Ovary (tissue), 9 donors: ENCODE data around the gene UNC93A. TPM values are rescaled to one million over a fixed set of nuclear protein-coding genes. Genes with fewer than 3 reads are reported as not detected.
"Not testable (repeated sequence)": the region's sequence is repeated elsewhere in the genome, so short reads cannot be mapped to it uniquely, and the experiment has no call there.

Experiments
- DNase-seq, 5 donors: peaks; one replicate each; pipeline ENCODE4 v3.0.0-alpha.2; 2019 to 2020
- H3K27ac ChIP-seq, 2 donors: fragments of 200-600 bp; one replicate each; pipeline versions ENCODE4 v1.5.1 to v1.8.0; 2019 to 2022
- H3K27me3 ChIP-seq: fragments of 200-600 bp; one replicate; pipeline ENCODE4 v1.8.0; 2022
- H3K36me3 ChIP-seq: fragments of 200-600 bp; sonication (generic); one replicate; pipeline ENCODE4 v1.5.1; 2019
- H3K4me1 ChIP-seq: one replicate; pipeline ENCODE4 v1.8.1; 2013; ENCODE audit warnings: mild to moderate bottlenecking, moderate library complexity; ENCODE audit not compliant: insufficient read depth
- H3K4me3 ChIP-seq: fragments of 200-600 bp; sonication (generic); one replicate; pipeline ENCODE4 v1.5.1; 2017
- H3K9me3 ChIP-seq, 2 donors: fragments of 200-600 bp in 1 of 2; sonication (generic) in 1 of 2; one replicate each; pipeline versions ENCODE4 v1.5.1 to v1.8.1; 2013 to 2019; ENCODE audit warnings: mild to moderate bottlenecking in 1 of 2, moderate library complexity in 1 of 2
- CTCF ChIP-seq, 3 donors: fragments of 450-650 bp in 2 of 3; fragments of 200-600 bp in 1 of 3; IDR thresholded peaks; one replicate each; pipeline versions ENCODE4 v1.5.1 to v1.8.0; 2016 to 2022; ENCODE audit warnings: antibody characterized with exemption in 3 of 3, mild to moderate bottlenecking in 1 of 3
- EP300 ChIP-seq: sonication (generic); formaldehyde crosslinking; IDR thresholded peaks from one replicate; pipeline ENCODE4 v1.6.1; 2017; ENCODE audit warnings: antibody characterized with exemption
- POLR2A ChIP-seq: fragments of 450-650 bp; IDR thresholded peaks from one replicate; pipeline ENCODE4 v1.6.1; 2017; ENCODE audit warnings: antibody characterized with exemption, mild to moderate bottlenecking, moderate library complexity
- WGBS, 3 donors: extraction: QIAGEN DNeasy Blood & Tissue Kit in 1 of 3; methylation state at CpG; one replicate each; pipeline versions ENCODE4 v1.1.5 to v1.1.7; 2013 to 2017; 5-methylcytosine and 5-hydroxymethylcytosine counted together
- intact Hi-C, 4 donors: fragments of 100-400 bp; cut with DNase I; formaldehyde crosslinking; loops; one replicate each; pipeline versions ENCODE4 v1.11.0 to v1.15.1; 2022 to 2023
- polyA plus RNA-seq, 2 donors: library from polyadenylated mRNA; stranded (reverse); fragments of 200-250 nt in 1 of 2; fragments of 350-450 nt in 1 of 2; fragmentation: Illumina TruSeq in 1 of 2; extraction: RNeasy Lipid Tissue Mini Kit (QIAGEN cat#74804) in 1 of 2; gene quantifications; one replicate each; pipeline ENCODE4 v1.2.3, GENCODE V29; 2013 to 2014
- total RNA-seq, 7 donors: library from RNA; depleted of rRNA in 2 of 7; stranded (reverse); fragments of >200 nt in 2 of 7; fragmentation: NEBNext Ultra II Directional in 3 of 7; extraction: Animal tissue kit (Norgen Biotek cat#: 25700) in 3 of 7; gene quantifications; one replicate each; pipeline versions ENCODE4 v1.1.0 to v1.2.4, GENCODE V29; 2016 to 2023
- donor health status: DM: no; HTN: no; CAD: no; lungs with moderate emphysema.
- donor health status: DM: no; HTN: no; CAD: no.
- donor health status: Bipolar disorder and iron deficiency.
- donor health status: DM: yes; HTN: yes; CAD: no.
- donor health status: DM: no; HTN: no; CAD: no.
- donor health status: DM: yes; HTN: yes; CAD: no.

UNC93A gene
- total and polyA plus RNA-seq, 9 donors, result 0.41 to 0.92 (median 0.42) TPM; not detected in 6

GRCh38 chr6:167351656-167352345 lies 60.7 kb downstream of the UNC93A start:
- Histone ChIP-seq H3K27me3 (no peaks in the 10 kb centered on the region), H3K36me3 (no peaks in the 10 kb centered on the region), H3K4me3 (no peak overlapping the region), H3K9me3 (peaks cover 0 to 2% of the 10 kb centered on the region in 2 donors), H3K4me1 (no peaks in the 10 kb centered on the region), H3K27ac (no peak overlapping the region)
- intact Hi-C loops, result no loop called here
- no peak for TF ChIP-seq CTCF (IDR thresholded peaks at IDR 0.05)
- no peak for TF ChIP-seq POLR2A
- no peak for TF ChIP-seq EP300
- 44 to 56% (median 53%) methylated on average over 13 of the region's 13 CpGs for WGBS, 3 donors
- DNase-seq, result no peak

- Histone ChIP-seq H3K27ac (no peak overlapping the region), H3K27me3 (no peaks in the 10 kb centered on the region), H3K9me3 (peaks cover 0 to 2% of the 10 kb centered on the region in 2 donors), H3K4me1 (no peaks in the 10 kb centered on the region), H3K4me3 (no peak overlapping the region), H3K36me3 (no peaks in the 10 kb centered on the region)
- intact Hi-C loops, result no loop called here
- TF ChIP-seq EP300 (no peak), CTCF (IDR thresholded peaks at IDR 0.05) (no peak), POLR2A (no peak)
- no peak for DNase-seq
- 74 to 83% (median 76%) methylated on average over 3 of the region's 3 CpGs for WGBS, 3 donors
Observed at GRCh38 chr6:167356874-167357273, 65.8 kb downstream of the UNC93A start.

- H3K4me3 ChIP-seq, H3K27ac ChIP-seq, H3K9me3 ChIP-seq, DNase-seq, intact Hi-C loops, H3K27me3 ChIP-seq, H3K36me3 ChIP-seq, H3K4me1 ChIP-seq: not testable (repeated sequence)
- 26 to 53% (median 43%) methylated on average over 3 to 4 of the region's 11 CpGs for WGBS, 3 donors
Observed at GRCh38 chr6:167358394-167358793, 67.3 kb downstream of the UNC93A start.

- H3K36me3 ChIP-seq, H3K27me3 ChIP-seq, H3K4me1 ChIP-seq, H3K4me3 ChIP-seq, H3K27ac ChIP-seq, H3K9me3 ChIP-seq, intact Hi-C loops, DNase-seq: not testable (repeated sequence)
- 41 to 50% (median 45%) methylated on average over 1 of the region's 1 CpG for WGBS, 3 donors
Observed at GRCh38 chr6:167361170-167361569, 70.1 kb downstream of the UNC93A start.

Other genes starting within 250 kb of the UNC93A start
- not detected for gene CCR6, start 168.2 kb upstream of the UNC93A start, total RNA-seq
- under 1 TPM in 1 of 2 donors, not detected in 1; 0.18 TPM for gene CCR6, start 168.2 kb upstream of the UNC93A start, polyA plus RNA-seq
- under 1 TPM in 1 of 7 donors, not detected in 6; 0.34 TPM for gene GPR31, start 133.3 kb upstream of the UNC93A start, total RNA-seq
- gene GPR31, start 133.3 kb upstream of the UNC93A start, polyA plus RNA-seq, result not detected
- not detected for gene TTLL2, start 33.8 kb downstream of the UNC93A start, total RNA-seq
- gene TTLL2, start 33.8 kb downstream of the UNC93A start, polyA plus RNA-seq, result not detected